Measurements from ENCODE around the gene STEEP1. TPM values are rescaled to one million over a fixed set of nuclear protein-coding genes. Genes with fewer than 3 reads are reported as not detected.
A peak's percentile ranks its signal among the peaks of the same experiment; 100 is the strongest.

The STEEP1 gene
- total RNA-seq, 1 donor from 2014 or later, result 28.6 TPM

GRCh38 chrX:119488749-119489148 is 76.5 kb downstream of the STEEP1 start:
- peak; percentile 61 for DNase-seq

Other genes with a start within 250 kb of the STEEP1 start
- 6.1 TPM for gene SLC25A43, start 166.1 kb downstream of the STEEP1 start, total RNA-seq
- gene SLC25A5, start 97.0 kb downstream of the STEEP1 start, total RNA-seq, result 127 TPM
- gene UBE2A, start 9.2 kb upstream of the STEEP1 start, total RNA-seq, result 34.2 TPM
- 6.7 TPM for gene NKRF, start 41.0 kb upstream of the STEEP1 start, total RNA-seq
- gene SEPTIN6, start 127.8 kb upstream of the STEEP1 start, total RNA-seq, result 17.8 TPM
- gene SOWAHD, start 193.2 kb upstream of the STEEP1 start, total RNA-seq, result 0.31 TPM
- 4,418 TPM for gene RPL39, start 226.2 kb upstream of the STEEP1 start, total RNA-seq